Prostate gland (tissue), 2 donors: ENCODE measurements around the gene MAPK8IP2. TPM values are rescaled to one million over a fixed set of nuclear protein-coding genes. Genes with fewer than 3 reads are reported as not detected.

Experiments used
- DNase-seq: peaks from one replicate; pipeline ENCODE4 v3.0.0-alpha.2; 2019; ENCODE audit warnings: low spot score
- H3K27ac ChIP-seq, 2 donors: fragments of 200-600 bp; sonication (generic); 2 replicates each; pipeline ENCODE4 v1.5.1; 2017 to 2019
- H3K27me3 ChIP-seq: fragments of 200-600 bp; sonication (generic); replicated peaks from 2 replicates; pipeline ENCODE4 v1.5.1; 2019; ENCODE audit not compliant: insufficient read depth
- H3K36me3 ChIP-seq, 2 donors: fragments of 200-600 bp; sonication (generic); 1 replicate in 1 of 2; 2 replicates in 1 of 2; pipeline versions ENCODE4 v1.5.1 to v1.8.1; 2017 to 2019
- H3K4me1 ChIP-seq: fragments of 200-600 bp; sonication (generic); replicated peaks from 2 replicates; pipeline ENCODE4 v1.5.1; 2019
- H3K4me3 ChIP-seq, 2 donors: fragments of 200-600 bp; sonication (generic); 2 replicates each; pipeline ENCODE4 v1.5.1; 2017 to 2019
- H3K9me3 ChIP-seq: fragments of 200-600 bp; sonication (generic); 2 replicates; pipeline ENCODE4 v1.5.1; 2017
- CTCF ChIP-seq, 4 experiments: fragments of 200-600 bp in 2 of 4; fragments of 450-650 bp in 2 of 4; sonication (generic) in 2 of 4; IDR thresholded peaks; 1 replicate in 3 of 4; 2 replicates in 1 of 4; pipeline ENCODE4 v1.5.1; 2016 to 2019; ENCODE audit warnings: antibody characterized with exemption in 4 of 4, mild to moderate bottlenecking in 2 of 4, moderate library complexity in 2 of 4
- POLR2A ChIP-seq: fragments of 450-650 bp; IDR thresholded peaks from one replicate; pipeline ENCODE4 v1.6.1; 2016; ENCODE audit warnings: antibody characterized with exemption, mild to moderate bottlenecking
- POLR2AphosphoS5 ChIP-seq: sonication (generic); formaldehyde crosslinking; IDR thresholded peaks from one replicate; pipeline ENCODE4 v1.6.1; 2017; ENCODE audit warnings: antibody characterized with exemption
- WGBS: methylation state at CpG from one replicate; pipeline ENCODE4 v1.1.5; 2018; 5-methylcytosine and 5-hydroxymethylcytosine counted together
- intact Hi-C: fragments of 100-400 bp; cut with DNase I; formaldehyde crosslinking; loops from one replicate; pipeline ENCODE4 v1.14.2; 2022
- total RNA-seq, 2 donors: library from RNA; depleted of rRNA; stranded (reverse); fragments of >200 nt; gene quantifications; one replicate each; pipeline ENCODE4 v1.1.0, GENCODE V29; 2016

The MAPK8IP2 gene
- total RNA-seq, 2 donors from 2014 or later = 5.1 to 23.6 TPM

GRCh38 chr22:50561401-50562358 is 38.9 kb upstream of the MAPK8IP2 start:
- 82% methylated on average over 31 of the region's 34 CpGs for WGBS
- intact Hi-C loops = no loop called here

GRCh38 chr22:50562523-50563412 is 37.8 kb upstream of the MAPK8IP2 start, which contains the start of gene SYCE3:
SYCE3 (minus strand) TSS chr22:50562919; CDS start chr22:50556405, 6,514 bp downstream.
- peak; percentile 92 to 99 (median 97) for TF ChIP-seq CTCF (IDR thresholded peaks at IDR 0.05)
- TF ChIP-seq POLR2A = peak; percentile 89
- peak; percentile 96 for TF ChIP-seq POLR2AphosphoS5
- Histone ChIP-seq H3K4me3 (peak within 1 kb of the TSS; percentile 44 to 45), H3K27ac (peak within 1 kb of the TSS; percentile 79 to 85), H3K9me3 (no peaks in the 10 kb centered on the region), H3K27me3 (no peaks in the 10 kb centered on the region), H3K4me1 (no peaks in the 10 kb centered on the region), H3K36me3 (no peaks in the 10 kb centered on the region)
- 6% methylated on average over 60 of the region's 61 CpGs for WGBS
- DNase-seq = peak; percentile 98
- intact Hi-C loops = no loop called here

More at GRCh38 chr22:50561401-50562358, 38.9 kb upstream of the MAPK8IP2 start:
- H3K4me3 ChIP-seq = no peak overlapping the region
- no peaks in the 10 kb centered on the region for H3K27me3 ChIP-seq
- H3K27ac ChIP-seq = no peak overlapping the region
- DNase-seq = no peak
- TF ChIP-seq POLR2A (no peak), CTCF (IDR thresholded peaks at IDR 0.05) (no peak), POLR2AphosphoS5 (no peak)
- H3K9me3 ChIP-seq = no peaks in the 10 kb centered on the region
- no peaks in the 10 kb centered on the region for H3K4me1 ChIP-seq
- H3K36me3 ChIP-seq = no peaks in the 10 kb centered on the region

GRCh38 chr22:50563413-50564160 is 37.0 kb upstream of the MAPK8IP2 start:
- H3K36me3 ChIP-seq = no peaks in the 10 kb centered on the region
- intact Hi-C loops = no loop called here
- H3K4me3 ChIP-seq = peak overlapping the region; percentile 44 to 45
- no peak for DNase-seq
- no peaks in the 10 kb centered on the region for H3K9me3 ChIP-seq
- no peak for TF ChIP-seq POLR2AphosphoS5
- TF ChIP-seq CTCF (IDR thresholded peaks at IDR 0.05) = no peak
- no peak for TF ChIP-seq POLR2A
- peak overlapping the region; percentile 79 to 85 for H3K27ac ChIP-seq
- H3K4me1 ChIP-seq = no peaks in the 10 kb centered on the region
- 14% methylated on average over 17 of the region's 17 CpGs for whole genome bisulfite sequencing
- no peaks in the 10 kb centered on the region for H3K27me3 ChIP-seq

DNA sequence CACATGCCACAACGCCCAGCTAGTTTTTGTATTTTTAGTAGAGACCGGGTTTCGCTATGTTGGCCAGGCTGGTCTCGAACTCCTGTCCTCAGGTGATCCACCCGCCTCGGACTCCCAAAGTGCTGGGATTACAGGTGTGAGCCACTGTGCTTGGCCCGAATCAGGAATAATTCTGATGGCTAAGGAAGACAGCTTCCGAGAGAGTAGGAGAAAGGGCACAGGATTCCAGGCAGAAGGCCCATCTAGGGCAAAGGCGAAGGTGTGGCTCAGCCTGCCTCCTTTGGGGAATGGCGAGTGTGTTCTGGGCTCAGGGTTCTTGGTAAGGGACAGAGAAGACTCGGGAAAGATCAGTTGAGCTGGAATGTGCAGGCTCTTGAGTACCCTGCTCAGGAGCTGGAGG is 36.3 kb upstream of the MAPK8IP2 start:
- no peaks in the 10 kb centered on the region for H3K36me3 ChIP-seq
- peak overlapping the region in 1 of 2 donors; percentile 85 for H3K27ac ChIP-seq
- intact Hi-C loops = no loop called here
- DNase-seq = no peak
- H3K4me1 ChIP-seq = no peaks in the 10 kb centered on the region
- H3K4me3 ChIP-seq = no peak overlapping the region
- 86% methylated on average over 11 of the region's 11 CpGs for WGBS
- no peaks in the 10 kb centered on the region for H3K9me3 ChIP-seq
- TF ChIP-seq CTCF (IDR thresholded peaks at IDR 0.05) = no peak
- TF ChIP-seq POLR2A = no peak
- TF ChIP-seq POLR2AphosphoS5 = no peak
- no peaks in the 10 kb centered on the region for H3K27me3 ChIP-seq
